A549 (cell line): ENCODE measurements around the gene PGM5.
"Not testable (repeated sequence)": the region's sequence is repeated elsewhere in the genome, so short reads cannot be mapped to it uniquely, and the experiment has no call there.

Experiments
- BHLHE40 ChIP-seq: IDR thresholded peaks from 2 replicates; pipeline ENCODE4 v1.6.1; 2012; ENCODE audit warnings: low read depth, low read length, inconsistent platforms
- CTCF ChIP-seq: fragments of >200 bp; sonication (Bioruptor Twin); formaldehyde crosslinking; IDR thresholded peaks from 3 replicates; pipeline ENCODE4 v1.5.1; 2016
- HMGXB4 ChIP-seq: fragments of 250-450 bp; sonication (Bioruptor Pico); IDR thresholded peaks from 2 replicates; pipeline ENCODE4 v1.5.0; 2021; ENCODE audit warnings: mild to moderate bottlenecking, moderate library complexity, borderline replicate concordance

- not testable (repeated sequence) for TF ChIP-seq BHLHE40; CTCF; HMGXB4 (CRISPR knock-in tag)
Measured at GRCh38 chr9:68343992-68344391, 12.4 kb upstream of the PGM5 start.
